Measurements from ENCODE around the gene ZNF804A.
A peak's percentile ranks its signal among the peaks of the same experiment; 100 is the strongest.

The ZNF804A gene

DNA sequence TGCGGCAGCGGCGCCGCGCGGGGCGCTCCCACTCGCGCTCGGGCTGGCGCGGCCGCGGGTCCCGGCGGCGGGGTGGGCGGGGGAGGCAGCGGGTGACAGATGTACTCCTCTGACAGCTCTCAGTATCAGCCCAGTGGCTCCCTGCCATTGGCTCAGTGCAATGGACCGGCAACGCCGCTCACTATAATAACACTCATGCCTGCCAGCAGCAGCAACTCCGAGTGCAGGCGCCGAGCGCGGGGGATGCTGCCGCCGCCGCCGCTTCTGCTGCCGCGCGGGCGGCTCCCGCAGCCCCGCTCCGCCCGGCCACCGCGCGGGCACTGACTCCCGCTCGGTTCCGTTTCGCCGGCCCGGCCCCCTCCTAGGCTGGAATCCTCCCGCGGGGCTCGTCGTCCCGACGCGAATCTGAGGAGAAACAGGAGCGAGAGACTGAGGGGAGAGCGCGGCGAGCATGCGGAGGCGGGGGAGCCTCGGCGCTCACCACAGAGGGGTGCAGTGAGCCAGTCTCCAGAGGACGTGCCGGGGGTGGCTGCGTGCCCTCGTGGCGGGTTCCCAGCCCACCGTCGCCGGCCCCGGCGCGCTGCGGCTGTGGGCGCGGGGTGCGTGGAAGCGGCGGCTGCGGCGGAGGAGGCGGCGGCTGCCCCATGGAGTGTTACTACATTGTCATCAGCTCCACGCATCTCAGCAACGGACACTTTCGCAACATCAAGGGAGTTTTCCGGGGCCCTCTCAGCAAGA, at the start of gene ZNF804A:
Gene ZNF804A (plus strand): TSS at position 214 of the 738 bp plus-strand sequence. CDS start 431 bp downstream, at position 645.
- no CpG with 5 or more reads among the region's 88 CpGs for WGBS (ENCODE audit: insufficient coverage, insufficient read length)
- Histone ChIP-seq H3K4me1 (ENCODE audit: control insufficient read depth, insufficient read depth, low read length) (no peaks in the 10 kb centered on the region), H3K27ac (ENCODE audit: low read length) (no peak within 1 kb of the TSS), H3K36me3 (ENCODE audit: control insufficient read depth, insufficient read depth, low read length) (no peaks in the 10 kb centered on the region), H3K4me3 (ENCODE audit: low read length) (peak within 1 kb of the TSS; percentile 57), H3K27me3 (ENCODE audit: control insufficient read depth, insufficient read depth, low read length) (peaks cover 12% of the 10 kb centered on the region; the same call in 1 of the 2 replicates), H3K9me3 (ENCODE audit: control insufficient read depth, insufficient read depth, low read length) (no peaks in the 10 kb centered on the region)
- no peak for DNase-seq (ENCODE audit: low read depth, low spot score)

DNA sequence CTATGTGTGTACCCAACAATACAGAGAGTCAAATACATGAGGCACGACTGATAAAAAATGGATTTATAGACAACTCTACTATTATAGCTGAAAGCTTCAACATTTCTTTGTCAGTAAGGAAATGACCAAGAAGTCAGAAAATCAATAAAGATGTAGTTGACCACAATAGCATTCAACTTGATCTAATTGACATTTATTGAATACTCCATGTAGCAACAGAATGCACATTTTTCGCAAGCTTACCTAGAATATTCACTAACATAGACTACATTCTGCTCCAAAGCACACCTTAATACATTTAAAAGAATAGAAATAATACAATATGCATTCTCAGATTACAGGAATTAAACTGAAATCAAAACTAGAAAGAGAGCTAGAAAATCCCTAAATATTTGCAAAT, 49.2 kb upstream of the ZNF804A start:
- no peaks in the 10 kb centered on the region for H3K36me3 ChIP-seq (ENCODE audit: control insufficient read depth, insufficient read depth, low read length)
- DNase-seq (ENCODE audit: low read depth, low spot score): no peak
- WGBS (ENCODE audit: insufficient coverage, insufficient read length): no CpG with 5 or more reads among the region's 2 CpGs

DNA sequence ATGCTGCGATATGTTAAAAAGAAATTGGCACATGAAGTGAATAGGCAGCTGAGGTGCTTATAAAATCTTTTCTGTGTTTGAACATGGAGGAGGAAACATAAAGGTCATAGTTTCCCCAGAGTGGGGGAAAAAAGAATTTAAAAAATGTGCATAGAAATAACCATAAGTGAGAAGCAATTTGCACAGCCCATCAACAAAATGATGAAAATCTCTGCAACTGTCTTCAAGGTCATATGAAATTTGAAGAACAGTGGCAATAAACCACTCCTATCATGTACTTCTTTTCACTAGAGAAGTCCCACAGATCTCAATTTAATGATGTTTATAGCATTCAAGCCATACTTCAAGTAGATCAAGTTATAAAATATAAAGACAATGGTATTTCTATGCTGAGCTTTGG, 46.7 kb upstream of the ZNF804A start:
- no peaks in the 10 kb centered on the region for H3K36me3 ChIP-seq (ENCODE audit: control insufficient read depth, insufficient read depth, low read length)
- no CpG with 5 or more reads among the region's 1 CpG for WGBS (ENCODE audit: insufficient coverage, insufficient read length)
- no peak overlapping the region for H3K4me3 ChIP-seq (ENCODE audit: low read length)
- no peak for DNase-seq (ENCODE audit: low read depth, low spot score)
- no peaks in the 10 kb centered on the region for H3K27me3 ChIP-seq (ENCODE audit: control insufficient read depth, insufficient read depth, low read length)
- no peak overlapping the region for H3K27ac ChIP-seq (ENCODE audit: low read length)
- H3K9me3 ChIP-seq (ENCODE audit: control insufficient read depth, insufficient read depth, low read length): no peaks in the 10 kb centered on the region
- no peaks in the 10 kb centered on the region for H3K4me1 ChIP-seq (ENCODE audit: control insufficient read depth, insufficient read depth, low read length)

More for the DNA sequence above, 49.2 kb upstream of the ZNF804A start:
- H3K4me1 ChIP-seq (ENCODE audit: control insufficient read depth, insufficient read depth, low read length): no peaks in the 10 kb centered on the region
- no peaks in the 10 kb centered on the region for H3K9me3 ChIP-seq (ENCODE audit: control insufficient read depth, insufficient read depth, low read length)
- H3K27me3 ChIP-seq (ENCODE audit: control insufficient read depth, insufficient read depth, low read length): no peaks in the 10 kb centered on the region
- H3K4me3 ChIP-seq (ENCODE audit: low read length): no peak overlapping the region
- H3K27ac ChIP-seq (ENCODE audit: low read length): no peak overlapping the region

DNA sequence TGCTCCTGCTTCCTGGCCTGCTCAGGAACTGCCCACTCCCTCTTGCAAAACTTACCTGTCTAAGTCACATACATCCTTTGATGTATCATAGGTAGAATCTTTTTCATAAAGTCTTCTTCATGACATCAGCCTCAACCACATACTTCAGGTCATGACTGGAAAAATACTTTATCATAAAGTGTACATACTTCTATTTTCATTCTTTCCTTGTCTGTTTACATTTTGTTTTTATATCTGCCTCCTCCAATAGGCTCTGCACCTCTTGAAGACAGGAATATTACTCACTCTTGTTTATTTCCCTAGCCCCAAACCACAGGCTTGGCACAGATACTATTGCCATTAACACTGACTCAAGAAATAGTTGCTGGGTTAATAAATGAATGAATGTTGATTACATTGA, 43.6 kb upstream of the ZNF804A start:
- DNase-seq (ENCODE audit: low read depth, low spot score): no peak
- H3K36me3 ChIP-seq (ENCODE audit: control insufficient read depth, insufficient read depth, low read length): no peaks in the 10 kb centered on the region
- no peaks in the 10 kb centered on the region for H3K9me3 ChIP-seq (ENCODE audit: control insufficient read depth, insufficient read depth, low read length)
- no peak overlapping the region for H3K27ac ChIP-seq (ENCODE audit: low read length)
- no peak overlapping the region for H3K4me3 ChIP-seq (ENCODE audit: low read length)
- H3K27me3 ChIP-seq (ENCODE audit: control insufficient read depth, insufficient read depth, low read length): no peaks in the 10 kb centered on the region
- H3K4me1 ChIP-seq (ENCODE audit: control insufficient read depth, insufficient read depth, low read length): no peaks in the 10 kb centered on the region

DNA sequence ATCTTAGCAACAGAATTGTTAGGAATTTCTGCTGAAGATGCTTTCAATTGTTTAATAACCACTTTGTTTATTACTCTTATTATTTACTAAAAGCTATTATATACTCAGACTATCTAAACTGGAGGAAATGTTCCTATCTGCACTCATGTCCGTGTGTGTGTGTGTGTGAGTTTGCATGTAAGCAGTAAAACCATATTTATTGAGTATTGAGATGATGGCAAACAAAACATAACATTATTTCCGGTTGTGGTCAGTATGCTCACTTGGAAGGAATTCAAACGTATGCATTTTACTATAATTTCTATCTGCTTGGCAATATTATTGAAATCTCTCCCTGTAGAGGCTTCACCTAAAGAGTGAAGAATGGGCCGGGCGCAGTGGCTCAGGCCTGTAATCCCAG, 43.0 kb upstream of the ZNF804A start:
- DNase-seq (ENCODE audit: low read depth, low spot score): no peak
- Histone ChIP-seq H3K36me3 (ENCODE audit: control insufficient read depth, insufficient read depth, low read length) (no peaks in the 10 kb centered on the region), H3K4me3 (ENCODE audit: low read length) (no peak overlapping the region), H3K27ac (ENCODE audit: low read length) (no peak overlapping the region), H3K9me3 (ENCODE audit: control insufficient read depth, insufficient read depth, low read length) (no peaks in the 10 kb centered on the region), H3K4me1 (ENCODE audit: control insufficient read depth, insufficient read depth, low read length) (no peaks in the 10 kb centered on the region), H3K27me3 (ENCODE audit: control insufficient read depth, insufficient read depth, low read length) (no peaks in the 10 kb centered on the region)
- WGBS (ENCODE audit: insufficient coverage, insufficient read length): no CpG with 5 or more reads among the region's 5 CpGs

DNA sequence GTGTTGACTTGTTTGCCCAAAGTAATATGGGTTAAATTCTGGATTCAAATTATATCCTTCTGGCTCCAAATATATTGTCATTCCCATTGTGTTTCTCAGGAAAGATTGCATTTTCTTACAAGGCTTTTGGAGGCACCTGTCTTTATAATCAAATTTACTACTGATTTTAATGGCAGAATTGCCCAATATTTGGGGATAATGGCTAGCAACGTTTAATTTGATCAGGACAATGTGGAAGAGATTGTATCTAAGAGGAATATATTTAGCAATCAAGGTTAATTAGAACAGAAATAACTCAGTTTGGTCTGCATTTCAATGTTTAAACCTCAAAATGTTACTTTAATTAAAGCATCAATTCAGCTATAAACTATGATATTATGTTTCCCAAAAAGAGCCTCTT, 41.7 kb upstream of the ZNF804A start:
- Histone ChIP-seq H3K36me3 (ENCODE audit: control insufficient read depth, insufficient read depth, low read length) (no peaks in the 10 kb centered on the region), H3K9me3 (ENCODE audit: control insufficient read depth, insufficient read depth, low read length) (no peaks in the 10 kb centered on the region)
- WGBS (ENCODE audit: insufficient coverage, insufficient read length): no CpG with 5 or more reads among the region's 1 CpG

DNA sequence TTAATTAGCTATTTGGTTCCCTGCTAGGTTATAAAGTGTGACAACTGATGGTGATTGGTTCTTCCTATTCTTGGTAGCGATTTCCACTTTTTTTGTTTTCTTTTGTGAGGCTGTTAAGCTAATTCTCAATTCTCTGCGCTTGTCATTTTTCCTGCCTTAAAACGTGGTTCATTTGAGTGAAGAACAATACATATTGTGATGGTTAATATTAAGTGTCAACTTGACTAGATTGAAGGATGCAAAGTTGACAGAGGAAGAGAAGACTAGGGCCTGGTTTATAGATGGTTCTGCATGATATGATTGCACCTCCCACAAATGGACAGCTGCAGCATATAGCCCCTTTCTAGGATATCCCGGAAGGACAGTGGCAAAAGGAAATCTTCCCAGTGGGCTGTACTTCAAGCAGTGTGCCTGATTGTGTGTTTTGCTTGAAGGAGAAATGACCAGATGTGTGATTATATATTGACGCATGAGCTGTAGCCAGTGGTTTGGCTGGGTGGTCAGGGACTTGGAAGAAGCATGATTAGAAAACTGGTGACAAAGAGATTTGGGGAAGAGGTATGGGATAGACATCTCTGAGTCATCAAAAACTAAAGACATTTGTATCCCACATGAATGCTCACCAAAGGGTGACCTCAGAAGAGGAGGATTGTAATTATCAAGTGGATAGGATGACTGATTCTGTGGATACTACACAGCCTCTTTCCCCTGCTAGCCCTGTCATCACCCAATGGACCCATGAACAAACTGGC, 39.4 kb upstream of the ZNF804A start:
- WGBS (ENCODE audit: insufficient coverage, insufficient read length): no CpG with 5 or more reads among the region's 5 CpGs
- Histone ChIP-seq H3K27me3 (ENCODE audit: control insufficient read depth, insufficient read depth, low read length) (no peaks in the 10 kb centered on the region), H3K9me3 (ENCODE audit: control insufficient read depth, insufficient read depth, low read length) (no peaks in the 10 kb centered on the region), H3K36me3 (ENCODE audit: control insufficient read depth, insufficient read depth, low read length) (no peaks in the 10 kb centered on the region), H3K4me3 (ENCODE audit: low read length) (no peak overlapping the region), H3K27ac (ENCODE audit: low read length) (no peak overlapping the region), H3K4me1 (ENCODE audit: control insufficient read depth, insufficient read depth, low read length) (no peaks in the 10 kb centered on the region)
- DNase-seq (ENCODE audit: low read depth, low spot score): no peak

More for the DNA sequence above, 41.7 kb upstream of the ZNF804A start:
- Histone ChIP-seq H3K27ac (ENCODE audit: low read length) (no peak overlapping the region), H3K4me1 (ENCODE audit: control insufficient read depth, insufficient read depth, low read length) (no peaks in the 10 kb centered on the region), H3K4me3 (ENCODE audit: low read length) (no peak overlapping the region), H3K27me3 (ENCODE audit: control insufficient read depth, insufficient read depth, low read length) (no peaks in the 10 kb centered on the region)
- DNase-seq (ENCODE audit: low read depth, low spot score): no peak

DNA sequence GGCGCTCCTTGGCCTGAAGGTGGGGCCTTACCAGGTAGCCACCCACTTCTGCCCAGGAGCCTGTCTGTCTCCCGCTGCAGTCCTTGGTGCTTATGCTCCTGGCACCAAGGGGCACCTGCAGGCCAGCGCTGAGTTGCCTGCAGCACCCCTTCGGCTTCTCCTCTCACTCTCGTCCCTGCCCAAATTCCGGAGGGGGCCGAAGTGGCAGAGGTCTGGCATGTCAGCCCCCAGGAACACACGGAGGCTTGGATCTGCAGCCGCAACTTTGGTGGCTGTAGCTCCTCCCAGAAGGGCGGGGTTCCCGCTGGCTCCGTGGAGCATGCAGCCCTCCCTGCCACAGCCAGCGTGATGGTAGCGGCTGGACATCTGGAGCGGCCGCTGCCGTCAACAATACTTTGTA, 37.7 kb upstream of the ZNF804A start:
- no CpG with 5 or more reads among the region's 17 CpGs for WGBS (ENCODE audit: insufficient coverage, insufficient read length)
- H3K4me3 ChIP-seq (ENCODE audit: low read length): no peak overlapping the region
- H3K27me3 ChIP-seq (ENCODE audit: control insufficient read depth, insufficient read depth, low read length): no peaks in the 10 kb centered on the region
- H3K4me1 ChIP-seq (ENCODE audit: control insufficient read depth, insufficient read depth, low read length): no peaks in the 10 kb centered on the region
- H3K36me3 ChIP-seq (ENCODE audit: control insufficient read depth, insufficient read depth, low read length): no peaks in the 10 kb centered on the region
- H3K27ac ChIP-seq (ENCODE audit: low read length): no peak overlapping the region
- DNase-seq (ENCODE audit: low read depth, low spot score): no peak
- H3K9me3 ChIP-seq (ENCODE audit: control insufficient read depth, insufficient read depth, low read length): no peaks in the 10 kb centered on the region

DNA sequence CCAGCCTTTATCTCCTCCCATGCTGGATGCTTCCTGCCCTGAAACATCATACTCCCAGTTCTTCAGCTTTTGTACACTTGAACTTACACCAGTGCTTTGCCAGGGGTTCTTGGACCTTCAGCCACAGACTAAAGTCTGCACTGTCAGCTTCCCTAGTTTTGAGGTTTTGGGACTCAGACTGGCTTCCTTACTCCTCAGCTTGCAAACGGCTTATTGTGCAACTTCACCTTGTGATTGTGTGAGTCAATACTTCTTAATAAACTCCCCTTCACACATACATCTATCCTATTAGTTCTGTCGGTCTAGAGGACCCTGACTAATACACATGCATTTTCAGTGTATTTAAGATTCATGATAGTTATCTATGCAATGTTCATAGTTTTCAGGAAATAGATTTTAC, 35.8 kb upstream of the ZNF804A start:
- H3K36me3 ChIP-seq (ENCODE audit: control insufficient read depth, insufficient read depth, low read length): no peaks in the 10 kb centered on the region
- WGBS (ENCODE audit: insufficient coverage, insufficient read length): no CpG with 5 or more reads among the region's 2 CpGs

DNA sequence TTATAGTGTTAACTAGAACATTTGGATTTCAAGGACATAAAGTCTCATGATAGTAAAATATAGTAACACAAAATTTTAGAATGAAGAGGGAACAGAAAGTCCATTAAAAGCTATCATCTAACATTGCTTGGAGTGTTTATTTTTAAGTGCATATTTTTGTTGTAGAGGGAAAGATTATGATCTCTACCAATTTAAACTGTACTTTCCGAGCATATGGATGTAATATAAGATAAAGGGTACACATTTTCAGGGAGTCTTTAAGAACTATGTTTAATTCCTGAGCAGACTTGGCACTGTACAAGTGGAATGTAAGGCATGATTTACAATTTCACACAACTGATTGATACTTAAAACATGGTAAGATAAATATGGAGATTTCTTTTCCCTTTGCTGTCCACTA, 34.2 kb upstream of the ZNF804A start:
- no peaks in the 10 kb centered on the region for H3K36me3 ChIP-seq (ENCODE audit: control insufficient read depth, insufficient read depth, low read length)
- H3K4me3 ChIP-seq (ENCODE audit: low read length): no peak overlapping the region
- WGBS (ENCODE audit: insufficient coverage, insufficient read length): no CpG with 5 or more reads among the region's 1 CpG
- H3K9me3 ChIP-seq (ENCODE audit: control insufficient read depth, insufficient read depth, low read length): no peaks in the 10 kb centered on the region
- H3K4me1 ChIP-seq (ENCODE audit: control insufficient read depth, insufficient read depth, low read length): no peaks in the 10 kb centered on the region
- no peak overlapping the region for H3K27ac ChIP-seq (ENCODE audit: low read length)
- no peak for DNase-seq (ENCODE audit: low read depth, low spot score)
- H3K27me3 ChIP-seq (ENCODE audit: control insufficient read depth, insufficient read depth, low read length): no peaks in the 10 kb centered on the region

More for the DNA sequence above, 35.8 kb upstream of the ZNF804A start:
- H3K27ac ChIP-seq (ENCODE audit: low read length): no peak overlapping the region
- no peak overlapping the region for H3K4me3 ChIP-seq (ENCODE audit: low read length)
- no peaks in the 10 kb centered on the region for H3K27me3 ChIP-seq (ENCODE audit: control insufficient read depth, insufficient read depth, low read length)
- no peaks in the 10 kb centered on the region for H3K4me1 ChIP-seq (ENCODE audit: control insufficient read depth, insufficient read depth, low read length)
- no peaks in the 10 kb centered on the region for H3K9me3 ChIP-seq (ENCODE audit: control insufficient read depth, insufficient read depth, low read length)
- no peak for DNase-seq (ENCODE audit: low read depth, low spot score)

All from iPS DF 6.9 (cell line).